Astrocyte (in vitro differentiated cells and primary cell): ENCODE results near the gene GOSR1.

Source experiments
- EZH2 ChIP-seq: IDR thresholded peaks from 2 replicates; pipeline ENCODE4 v1.6.1; 2012; ENCODE audit warnings: mild to moderate bottlenecking, low read length, inconsistent platforms; ENCODE audit not compliant: insufficient read depth
- TF ChIP-seq, protein P1 (sequence below): IDR thresholded peaks from 2 replicates; pipeline ENCODE4 v1.5.1; 2011; ENCODE audit warnings: low read depth, mild to moderate bottlenecking, inconsistent platforms, low read length, moderate library complexity; ENCODE audit not compliant: insufficient read depth

- no peak for TF ChIP-seq EZH2
- TF ChIP-seq, protein P1, sequence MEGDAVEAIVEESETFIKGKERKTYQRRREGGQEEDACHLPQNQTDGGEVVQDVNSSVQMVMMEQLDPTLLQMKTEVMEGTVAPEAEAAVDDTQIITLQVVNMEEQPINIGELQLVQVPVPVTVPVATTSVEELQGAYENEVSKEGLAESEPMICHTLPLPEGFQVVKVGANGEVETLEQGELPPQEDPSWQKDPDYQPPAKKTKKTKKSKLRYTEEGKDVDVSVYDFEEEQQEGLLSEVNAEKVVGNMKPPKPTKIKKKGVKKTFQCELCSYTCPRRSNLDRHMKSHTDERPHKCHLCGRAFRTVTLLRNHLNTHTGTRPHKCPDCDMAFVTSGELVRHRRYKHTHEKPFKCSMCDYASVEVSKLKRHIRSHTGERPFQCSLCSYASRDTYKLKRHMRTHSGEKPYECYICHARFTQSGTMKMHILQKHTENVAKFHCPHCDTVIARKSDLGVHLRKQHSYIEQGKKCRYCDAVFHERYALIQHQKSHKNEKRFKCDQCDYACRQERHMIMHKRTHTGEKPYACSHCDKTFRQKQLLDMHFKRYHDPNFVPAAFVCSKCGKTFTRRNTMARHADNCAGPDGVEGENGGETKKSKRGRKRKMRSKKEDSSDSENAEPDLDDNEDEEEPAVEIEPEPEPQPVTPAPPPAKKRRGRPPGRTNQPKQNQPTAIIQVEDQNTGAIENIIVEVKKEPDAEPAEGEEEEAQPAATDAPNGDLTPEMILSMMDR: no peak
Measured at GRCh38 chr17:30513346-30513745, 36.1 kb downstream of the GOSR1 start.
